GM12874 (cell line): ENCODE measurements around the gene TMED7.

Experiments
- TF ChIP-seq, protein P1 (sequence below): IDR thresholded peaks from 2 replicates; pipeline ENCODE4 v1.5.1; 2011; ENCODE audit warnings: low read depth, mild to moderate bottlenecking, control low read depth, low read length, moderate library complexity; ENCODE audit not compliant: insufficient read depth

TMED7 gene

DNA sequence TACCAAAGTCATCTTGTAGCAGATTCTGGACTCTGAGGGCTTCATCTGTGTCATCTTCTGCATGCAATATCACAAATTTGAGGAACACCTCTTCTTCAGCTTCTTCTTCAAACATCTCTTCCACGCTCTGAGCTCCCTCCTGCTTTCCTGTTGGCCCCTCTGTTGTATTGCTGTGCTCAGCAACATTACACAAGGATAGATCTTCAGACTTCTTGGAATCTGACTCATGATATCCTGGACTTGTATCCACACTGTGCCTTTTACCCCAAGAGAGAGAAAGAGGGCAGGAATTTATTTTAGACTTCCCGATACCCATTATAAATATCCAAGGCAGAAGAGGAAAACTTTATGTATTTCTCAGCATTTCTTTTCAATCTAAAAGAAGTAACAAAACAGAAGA, 44.9 kb downstream of the TMED7 start:
- TF ChIP-seq, protein P1, sequence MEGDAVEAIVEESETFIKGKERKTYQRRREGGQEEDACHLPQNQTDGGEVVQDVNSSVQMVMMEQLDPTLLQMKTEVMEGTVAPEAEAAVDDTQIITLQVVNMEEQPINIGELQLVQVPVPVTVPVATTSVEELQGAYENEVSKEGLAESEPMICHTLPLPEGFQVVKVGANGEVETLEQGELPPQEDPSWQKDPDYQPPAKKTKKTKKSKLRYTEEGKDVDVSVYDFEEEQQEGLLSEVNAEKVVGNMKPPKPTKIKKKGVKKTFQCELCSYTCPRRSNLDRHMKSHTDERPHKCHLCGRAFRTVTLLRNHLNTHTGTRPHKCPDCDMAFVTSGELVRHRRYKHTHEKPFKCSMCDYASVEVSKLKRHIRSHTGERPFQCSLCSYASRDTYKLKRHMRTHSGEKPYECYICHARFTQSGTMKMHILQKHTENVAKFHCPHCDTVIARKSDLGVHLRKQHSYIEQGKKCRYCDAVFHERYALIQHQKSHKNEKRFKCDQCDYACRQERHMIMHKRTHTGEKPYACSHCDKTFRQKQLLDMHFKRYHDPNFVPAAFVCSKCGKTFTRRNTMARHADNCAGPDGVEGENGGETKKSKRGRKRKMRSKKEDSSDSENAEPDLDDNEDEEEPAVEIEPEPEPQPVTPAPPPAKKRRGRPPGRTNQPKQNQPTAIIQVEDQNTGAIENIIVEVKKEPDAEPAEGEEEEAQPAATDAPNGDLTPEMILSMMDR, result no peak

- TF ChIP-seq, protein P1, result no peak
Observed at GRCh38 chr5:115579747-115580173, 46.1 kb downstream of the TMED7 start.

DNA sequence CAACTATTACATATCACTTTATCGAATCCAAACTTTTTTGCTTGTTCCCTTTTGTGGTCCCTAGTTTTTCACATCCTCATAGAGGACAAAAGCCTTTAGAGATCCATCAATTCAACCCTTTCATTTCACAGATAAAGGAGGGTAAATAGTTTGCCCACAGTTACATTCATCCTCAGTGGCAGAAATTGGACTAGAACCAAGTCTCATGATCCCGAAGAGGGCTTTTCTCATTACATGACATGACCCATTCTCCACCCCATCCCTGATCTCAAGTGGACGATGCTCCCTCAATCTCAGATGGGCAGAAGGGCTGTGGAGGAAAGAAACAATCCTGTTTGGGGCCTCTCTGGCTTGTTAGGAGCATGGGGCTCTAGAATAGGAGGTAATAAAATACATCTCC, 46.6 kb downstream of the TMED7 start:
- TF ChIP-seq, protein P1, result no peak

GRCh38 chr5:115578657-115579056, 47.2 kb downstream of the TMED7 start:
- TF ChIP-seq, protein P1, result no peak

- TF ChIP-seq, protein P1, result no peak
Observed at GRCh38 chr5:115577741-115578140, 48.1 kb downstream of the TMED7 start.

DNA sequence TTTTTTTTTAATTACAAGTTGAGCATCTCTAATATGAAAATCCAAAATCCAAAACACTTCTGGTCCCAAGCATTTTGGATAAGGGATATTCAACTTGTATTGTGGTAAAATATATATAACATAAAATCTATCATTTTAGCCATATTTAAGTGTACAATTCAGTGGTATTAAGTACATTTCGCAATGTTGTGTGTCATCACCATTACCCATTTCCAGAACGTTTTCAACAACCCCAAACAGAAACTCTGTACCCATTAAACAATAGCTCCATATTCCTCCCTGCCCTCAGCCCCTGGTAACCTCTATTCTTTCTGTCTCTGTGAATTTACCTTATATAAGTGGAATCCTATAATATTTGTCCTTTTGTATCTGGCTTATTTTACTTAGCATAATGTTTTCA, 48.5 kb downstream of the TMED7 start:
- TF ChIP-seq, protein P1, result no peak

- TF ChIP-seq, protein P1, result no peak
Observed at GRCh38 chr5:115575167-115576070, 50.4 kb downstream of the TMED7 start.
